ENCODE results near the gene MYH7B.

Gene MYH7B

DNA sequence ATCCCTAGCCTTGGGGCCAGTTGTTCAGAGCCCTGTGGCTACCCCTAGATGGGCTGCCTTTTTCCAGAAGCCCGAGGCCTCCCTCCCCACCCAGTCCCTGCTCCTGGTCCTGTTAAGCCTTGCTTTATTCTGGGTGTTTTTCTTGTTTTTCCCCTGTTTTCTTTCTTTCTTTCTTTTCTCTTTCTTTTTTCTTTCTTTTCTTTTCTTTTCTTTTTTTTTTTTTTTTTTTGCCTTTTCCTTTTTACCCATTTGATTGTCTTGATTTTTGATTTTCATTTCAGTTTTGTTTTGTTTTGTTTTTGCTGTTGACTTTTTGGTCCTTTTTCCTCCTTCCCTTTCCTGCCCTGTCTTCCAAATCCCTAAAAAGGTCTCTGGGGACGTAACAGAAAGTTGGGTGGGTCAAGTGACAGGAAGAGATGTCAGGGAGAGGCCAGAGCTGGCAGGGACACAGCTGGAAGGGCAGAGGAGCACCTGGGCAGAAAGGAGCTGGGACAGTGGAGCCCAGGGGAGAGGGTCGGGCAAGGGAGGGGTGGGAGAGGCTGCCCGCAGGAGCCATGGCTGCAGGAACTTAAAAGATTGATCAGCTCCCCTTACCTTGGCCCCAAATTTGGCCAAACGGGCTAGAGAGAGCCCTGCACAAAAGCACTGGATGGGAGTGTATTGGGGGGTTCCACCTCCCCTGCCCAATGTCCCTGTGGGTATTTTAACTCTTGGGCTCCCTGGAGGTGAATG, 27.6 kb downstream of the MYH7B start:
- TF ChIP-seq, protein P1, sequence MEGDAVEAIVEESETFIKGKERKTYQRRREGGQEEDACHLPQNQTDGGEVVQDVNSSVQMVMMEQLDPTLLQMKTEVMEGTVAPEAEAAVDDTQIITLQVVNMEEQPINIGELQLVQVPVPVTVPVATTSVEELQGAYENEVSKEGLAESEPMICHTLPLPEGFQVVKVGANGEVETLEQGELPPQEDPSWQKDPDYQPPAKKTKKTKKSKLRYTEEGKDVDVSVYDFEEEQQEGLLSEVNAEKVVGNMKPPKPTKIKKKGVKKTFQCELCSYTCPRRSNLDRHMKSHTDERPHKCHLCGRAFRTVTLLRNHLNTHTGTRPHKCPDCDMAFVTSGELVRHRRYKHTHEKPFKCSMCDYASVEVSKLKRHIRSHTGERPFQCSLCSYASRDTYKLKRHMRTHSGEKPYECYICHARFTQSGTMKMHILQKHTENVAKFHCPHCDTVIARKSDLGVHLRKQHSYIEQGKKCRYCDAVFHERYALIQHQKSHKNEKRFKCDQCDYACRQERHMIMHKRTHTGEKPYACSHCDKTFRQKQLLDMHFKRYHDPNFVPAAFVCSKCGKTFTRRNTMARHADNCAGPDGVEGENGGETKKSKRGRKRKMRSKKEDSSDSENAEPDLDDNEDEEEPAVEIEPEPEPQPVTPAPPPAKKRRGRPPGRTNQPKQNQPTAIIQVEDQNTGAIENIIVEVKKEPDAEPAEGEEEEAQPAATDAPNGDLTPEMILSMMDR (IDR thresholded peaks at IDR 0.05): no peak

DNA sequence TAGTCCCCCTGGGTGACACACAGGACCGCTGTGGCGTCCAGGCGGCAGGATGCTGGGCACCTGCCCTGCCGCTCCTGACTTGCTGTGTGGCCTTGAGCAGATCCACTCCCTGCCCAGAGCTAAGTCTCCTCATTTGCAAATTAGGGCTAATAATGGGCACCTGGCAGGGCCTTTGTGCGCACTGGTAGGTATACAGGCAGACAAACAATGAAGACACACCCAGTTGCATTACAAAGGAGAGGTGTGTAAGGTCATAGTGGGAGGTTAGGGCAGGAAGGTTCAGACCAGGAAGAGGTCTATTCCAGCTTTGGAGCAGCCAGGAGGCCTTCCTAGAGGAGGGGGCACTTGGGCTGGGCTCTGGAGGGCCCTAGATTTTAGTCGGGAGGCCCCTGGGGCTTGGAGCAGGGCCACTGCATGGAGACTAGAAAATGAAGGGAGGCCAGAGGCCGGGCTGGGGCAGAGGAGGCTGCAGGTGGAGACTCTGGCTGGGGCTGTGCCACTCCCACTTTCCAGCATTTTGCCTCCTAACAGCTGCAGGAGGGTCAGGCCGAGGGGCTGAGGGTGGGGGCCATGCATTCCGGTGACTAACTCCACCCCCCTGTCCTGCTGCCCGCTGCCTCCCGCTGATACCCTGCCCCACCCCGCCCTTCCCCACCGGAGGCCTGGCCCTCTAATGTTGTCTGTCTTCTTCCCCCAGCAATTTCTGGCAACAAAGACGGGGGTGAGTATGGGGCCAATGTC, 28.5 kb downstream of the MYH7B start:
- Histone ChIP-seq H3K9me3 (no peaks in the 10 kb centered on the region), H3K4me1 (ENCODE audit: control insufficient read depth in 1 of 2, insufficient read depth in 1 of 2, low read depth in 1 of 2, low read length in 1 of 2) (no peaks in the 10 kb centered on the region), H3K4me3 (ENCODE audit: low read depth in 1 of 2, low read length in 1 of 2) (no peak overlapping the region), H3K27ac (no peak overlapping the region), H3K27me3 (peaks cover 20% of the 10 kb centered on the region), H3K36me3 (peaks cover 7% of the 10 kb centered on the region)
- TF ChIP-seq, protein P1 (IDR thresholded peaks at IDR 0.05): no peak

More for the DNA sequence above, 27.6 kb downstream of the MYH7B start:
- H3K4me1 ChIP-seq (ENCODE audit: control insufficient read depth in 1 of 2, insufficient read depth in 1 of 2, low read depth in 1 of 2, low read length in 1 of 2): no peaks in the 10 kb centered on the region
- peaks cover 20% of the 10 kb centered on the region for H3K27me3 ChIP-seq
- H3K9me3 ChIP-seq: no peaks in the 10 kb centered on the region
- no peak overlapping the region for H3K27ac ChIP-seq
- H3K4me3 ChIP-seq (ENCODE audit: low read depth in 1 of 2, low read length in 1 of 2): no peak overlapping the region
- peaks cover 4% of the 10 kb centered on the region for H3K36me3 ChIP-seq

GRCh38 chr20:34984756-34985261, 29.1 kb downstream of the MYH7B start:
- H3K36me3 ChIP-seq: peaks cover 11% of the 10 kb centered on the region
- no peaks in the 10 kb centered on the region for H3K9me3 ChIP-seq
- H3K4me1 ChIP-seq (ENCODE audit: control insufficient read depth in 1 of 2, insufficient read depth in 1 of 2, low read depth in 1 of 2, low read length in 1 of 2): no peaks in the 10 kb centered on the region
- H3K27ac ChIP-seq: no peak overlapping the region
- no peak overlapping the region for H3K4me3 ChIP-seq (ENCODE audit: low read depth in 1 of 2, low read length in 1 of 2)
- peaks cover 20% of the 10 kb centered on the region for H3K27me3 ChIP-seq
- TF ChIP-seq, protein P1 (IDR thresholded peaks at IDR 0.05): no peak

GRCh38 chr20:34985461-34986310, 30.0 kb downstream of the MYH7B start:
- Histone ChIP-seq H3K36me3 (peaks cover 16% of the 10 kb centered on the region), H3K9me3 (no peaks in the 10 kb centered on the region), H3K27me3 (peaks cover 20% of the 10 kb centered on the region), H3K4me3 (ENCODE audit: low read depth in 1 of 2, low read length in 1 of 2) (no peak overlapping the region), H3K27ac (no peak overlapping the region), H3K4me1 (ENCODE audit: control insufficient read depth in 1 of 2, insufficient read depth in 1 of 2, low read depth in 1 of 2, low read length in 1 of 2) (no peaks in the 10 kb centered on the region)
- TF ChIP-seq, protein P1 (IDR thresholded peaks at IDR 0.05): no peak

Measured in neutrophil (primary cell).